HCT116 (cell line): ENCODE data around the gene DNAJC6. TPM values are rescaled to one million over a fixed set of nuclear protein-coding genes. Genes with fewer than 3 reads are reported as not detected.

Experiments used
- ATAC-seq: fragments of 200-7000 bp; cut with Tn5 transposase; 2 replicates; pipeline ENCODE4 v1.9.1; 2020; ENCODE audit warnings: mild to moderate bottlenecking, moderate library complexity
- BruUV-seq: library from RNA; stranded (reverse); fragments of 400-500 nt; replicated peaks from 2 replicates; lab custom pipeline; 2021; lab: Mats Ljungman, UMichigan
- CTCF ChIA-PET: fragments of 300-600 bp; sonication (Branson Sonifier 250); formaldehyde crosslinking; loops from one replicate; lab custom pipeline; 2021; ENCODE audit warnings: antibody characterized with exemption; lab: Charles Lee
- POLR2A ChIA-PET: fragments of 300-600, 350-600 bp; sonication (Branson Sonifier 250); formaldehyde crosslinking; loops from one replicate; lab custom pipeline; 2021; ENCODE audit warnings: antibody characterized with exemption; lab: Charles Lee
- RAD21 ChIA-PET, 2 experiments: fragments of 300-600 bp; sonication (Branson Sonifier 250); formaldehyde crosslinking; loops; one replicate each; lab custom pipeline; 2023; ENCODE audit warnings: low total read pairs in 2 of 2; ENCODE audit not compliant: uncharacterized antibody in 2 of 2, unreplicated experiment in 2 of 2, low non-redundant PET in 1 of 2; lab: Charles Lee
- DNase-seq: peaks from one replicate; pipeline ENCODE4 v3.0.0-alpha.2; 2010; ENCODE audit warnings: low read depth, low spot score
- H2AFZ ChIP-seq: fragments of 200-600 bp; shearing (Covaris generic), sonication (generic); 2 replicates; pipeline ENCODE4 v1.6.1; 2017; ENCODE audit warnings: low read depth, mixed run types, mixed read lengths, antibody characterized with exemption, low read length; ENCODE audit not compliant: poor library complexity, severe bottlenecking
- H3K27ac ChIP-seq: 2 replicates; pipeline ENCODE4 v1.5.1; 2012; ENCODE audit warnings: low read depth, low read length
- H3K27me3 ChIP-seq: fragments of 200-600 bp; sonication (generic); 2 replicates; pipeline ENCODE4 v1.6.1; 2016; ENCODE audit warnings: mixed run types, low read length, mixed read lengths; ENCODE audit not compliant: insufficient read depth
- H3K36me3 ChIP-seq, 2 experiments: fragments of 200-500 bp in 1 of 2; fragments of 200-600 bp in 1 of 2; sonication (Bioruptor generic) in 1 of 2; sonication (generic) in 1 of 2; 2 replicates each; pipeline versions ENCODE4 v1.5.1 to v1.6.1; 2014 to 2016; ENCODE audit warnings: low read length in 2 of 2, inconsistent platforms in 1 of 2, mixed read lengths in 1 of 2, mixed run types in 1 of 2; ENCODE audit not compliant: insufficient read depth in 2 of 2, control insufficient read depth in 1 of 2
- H3K4me1 ChIP-seq, 2 experiments: fragments of 200-600 bp in 1 of 2; sonication (generic) in 1 of 2; 2 replicates each; pipeline versions ENCODE4 v1.5.1 to v1.6.1; 2012 to 2017; ENCODE audit warnings: low read length in 2 of 2, inconsistent platforms in 1 of 2, mild to moderate bottlenecking in 1 of 2, mixed read lengths in 1 of 2, mixed run types in 1 of 2, moderate library complexity in 1 of 2; ENCODE audit not compliant: insufficient read depth in 2 of 2, control insufficient read depth in 1 of 2
- H3K4me2 ChIP-seq: fragments of 200-600 bp; sonication (generic); 2 replicates; pipeline ENCODE4 v1.6.1; 2017; ENCODE audit warnings: mixed run types, low read length, mixed read lengths
- H3K4me3 ChIP-seq, 2 experiments: fragments of 200-600 bp in 1 of 2; sonication (generic) in 1 of 2; replicated peaks in 1 of 2; 2 replicates each; pipeline ENCODE4 v1.5.1; 2011 to 2016; ENCODE audit warnings: low read length in 2 of 2, control low read depth in 1 of 2, low read depth in 1 of 2, mild to moderate bottlenecking in 1 of 2, mixed read lengths in 1 of 2, mixed run types in 1 of 2
- H3K79me2 ChIP-seq: fragments of 200-600 bp; sonication (generic); 2 replicates; pipeline ENCODE4 v1.6.1; 2017; ENCODE audit warnings: mild to moderate bottlenecking, mixed run types, low read length, moderate library complexity, mixed read lengths; ENCODE audit not compliant: insufficient read depth
- H3K9ac ChIP-seq: fragments of 200-600 bp; sonication (generic); 2 replicates; pipeline ENCODE4 v1.6.1; 2016; ENCODE audit warnings: low read length, mixed read lengths
- H3K9me2 ChIP-seq: fragments of 200-600 bp; sonication (generic), shearing (Covaris generic); 2 replicates; pipeline ENCODE4 v1.6.1; 2017; ENCODE audit warnings: mixed run types, mild to moderate bottlenecking, moderate library complexity; ENCODE audit not compliant: insufficient read depth
- H3K9me3 ChIP-seq, 2 experiments: fragments of 200-500 bp in 1 of 2; fragments of 200-600 bp in 1 of 2; sonication (Bioruptor generic) in 1 of 2; sonication (generic) in 1 of 2; 2 replicates each; pipeline ENCODE4 v1.6.1; 2014 to 2017; ENCODE audit warnings: low read length in 2 of 2, mixed read lengths in 2 of 2, inconsistent platforms in 1 of 2, low read depth in 1 of 2, mild to moderate bottlenecking in 1 of 2, mixed run types in 1 of 2, moderate library complexity in 1 of 2; ENCODE audit not compliant: control insufficient read depth in 1 of 2, insufficient read depth in 1 of 2
- H4K20me1 ChIP-seq: fragments of 200-600 bp; sonication (generic), shearing (Covaris generic); 2 replicates; pipeline ENCODE4 v1.6.1; 2017; ENCODE audit warnings: mixed run types, mild to moderate bottlenecking, moderate library complexity; ENCODE audit not compliant: insufficient read depth
- CBX3 ChIP-seq: IDR thresholded peaks from 2 replicates; pipeline ENCODE4 v1.6.1; 2012; ENCODE audit warnings: low read depth
- CEBPB ChIP-seq: IDR thresholded peaks from 2 replicates; pipeline ENCODE4 v1.6.1; 2012; ENCODE audit warnings: low read depth
- EGR1 ChIP-seq: IDR thresholded peaks from 2 replicates; pipeline ENCODE4 v1.6.1; 2012; ENCODE audit warnings: low read depth
- EZH2 ChIP-seq: fragments of 200-600 bp; sonication (generic); IDR thresholded peaks from 2 replicates; pipeline ENCODE4 v1.6.1; 2017; ENCODE audit warnings: antibody characterized with exemption, mixed run types
- EZH2phosphoT487 ChIP-seq: fragments of 200-600 bp; IDR thresholded peaks from 2 replicates; pipeline ENCODE4 v1.6.1; 2018; ENCODE audit warnings: antibody characterized with exemption, borderline replicate concordance
- JUND ChIP-seq: IDR thresholded peaks from 2 replicates; pipeline ENCODE4 v1.6.1; 2012
- POLR2A ChIP-seq: IDR thresholded peaks from 2 replicates; pipeline ENCODE4 v1.7.0; 2011; ENCODE audit warnings: borderline replicate concordance; ENCODE audit not compliant: insufficient read depth, insufficient read length; ENCODE audit errors: extremely low read depth
- POLR2AphosphoS5 ChIP-seq: IDR thresholded peaks from 2 replicates; pipeline ENCODE4 v1.6.1; 2011; ENCODE audit warnings: mild to moderate bottlenecking, low read depth, low read length, moderate library complexity
- SP1 ChIP-seq: IDR thresholded peaks from 2 replicates; pipeline ENCODE4 v1.6.1; 2012; ENCODE audit warnings: low read depth
- SRF ChIP-seq: IDR thresholded peaks from 2 replicates; pipeline ENCODE4 v1.6.1; 2012; ENCODE audit warnings: low read depth
- YY1 ChIP-seq: IDR thresholded peaks from 2 replicates; pipeline ENCODE4 v1.6.1; 2011; ENCODE audit warnings: low read length, low read depth, moderate library complexity, mild to moderate bottlenecking; ENCODE audit not compliant: insufficient replicate concordance; ENCODE audit errors: extremely low read depth
- intact Hi-C: fragments of 100-400 bp; cut with micrococcal nuclease; formaldehyde crosslinking; loops from 2 replicates; pipeline ENCODE4 v1.10.0; 2022
- total RNA-seq: library from RNA; stranded (reverse); gene quantifications from one replicate; pipeline ENCODE4 v1.2.1, GENCODE V29; 2021; ENCODE audit not compliant: unreplicated experiment
- TF ChIP-seq, protein P1 (sequence below): IDR thresholded peaks from 2 replicates; pipeline ENCODE4 v1.6.1; 2011; ENCODE audit warnings: mild to moderate bottlenecking, low read length, moderate library complexity; ENCODE audit not compliant: insufficient replicate concordance; ENCODE audit errors: extremely low read depth
- TF ChIP-seq, protein P2 (sequence below): IDR thresholded peaks from 2 replicates; pipeline ENCODE4 v1.6.1; 2012
- TF ChIP-seq, protein P3 (sequence below): IDR thresholded peaks from 2 replicates; pipeline ENCODE4 v1.6.1; 2012

DNAJC6 gene
- total RNA-seq, 1 experiment from 2014 or later, result 9.0 TPM

DNA sequence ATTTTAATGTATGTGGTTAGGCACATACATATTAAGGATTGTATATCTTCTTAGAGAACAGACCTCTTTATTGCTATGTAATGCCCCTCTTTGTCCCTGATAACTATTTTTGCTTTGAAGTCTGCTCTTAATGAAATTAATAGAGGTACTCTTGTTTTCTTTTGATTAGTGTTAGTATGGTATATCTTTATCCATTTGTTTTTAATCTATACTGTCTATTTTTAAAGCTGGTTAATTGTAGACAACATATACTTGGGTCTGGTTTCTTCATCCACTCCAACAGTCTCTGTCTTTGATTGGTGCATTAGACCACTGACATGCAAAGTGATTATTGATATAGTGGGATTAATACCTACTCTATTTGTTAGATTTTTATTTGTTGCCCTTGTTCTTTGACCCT lies 147.1 kb downstream of the DNAJC6 start:
- ChIA-PET CTCF (no interaction called here), POLR2A (no interaction called here), RAD21 (no interaction called here)
- H3K27me3 ChIP-seq, result no peaks in the 10 kb centered on the region
- H4K20me1 ChIP-seq, result no peaks in the 10 kb centered on the region
- no peak overlapping the region for H3K27ac ChIP-seq
- no peak overlapping the region for H3K4me3 ChIP-seq
- no peaks in the 10 kb centered on the region for H3K9me2 ChIP-seq
- no peaks in the 10 kb centered on the region for H3K9me3 ChIP-seq
- H2AFZ ChIP-seq, result no peak overlapping the region
- H3K9ac ChIP-seq, result no peak overlapping the region
- H3K36me3 ChIP-seq, result no peaks in the 10 kb centered on the region
- H3K4me2 ChIP-seq, result no peak overlapping the region
- peaks cover 0 to 4% of the 10 kb centered on the region in 2 experiments; a peak in 1 of 4 replicates for H3K4me1 ChIP-seq
- H3K79me2 ChIP-seq, result no peaks in the 10 kb centered on the region
- no TSS peak for BruUV-seq
- TF ChIP-seq CBX3, result no peak
- TF ChIP-seq YY1, result no peak
- no peak for TF ChIP-seq EGR1
- TF ChIP-seq, protein P1, sequence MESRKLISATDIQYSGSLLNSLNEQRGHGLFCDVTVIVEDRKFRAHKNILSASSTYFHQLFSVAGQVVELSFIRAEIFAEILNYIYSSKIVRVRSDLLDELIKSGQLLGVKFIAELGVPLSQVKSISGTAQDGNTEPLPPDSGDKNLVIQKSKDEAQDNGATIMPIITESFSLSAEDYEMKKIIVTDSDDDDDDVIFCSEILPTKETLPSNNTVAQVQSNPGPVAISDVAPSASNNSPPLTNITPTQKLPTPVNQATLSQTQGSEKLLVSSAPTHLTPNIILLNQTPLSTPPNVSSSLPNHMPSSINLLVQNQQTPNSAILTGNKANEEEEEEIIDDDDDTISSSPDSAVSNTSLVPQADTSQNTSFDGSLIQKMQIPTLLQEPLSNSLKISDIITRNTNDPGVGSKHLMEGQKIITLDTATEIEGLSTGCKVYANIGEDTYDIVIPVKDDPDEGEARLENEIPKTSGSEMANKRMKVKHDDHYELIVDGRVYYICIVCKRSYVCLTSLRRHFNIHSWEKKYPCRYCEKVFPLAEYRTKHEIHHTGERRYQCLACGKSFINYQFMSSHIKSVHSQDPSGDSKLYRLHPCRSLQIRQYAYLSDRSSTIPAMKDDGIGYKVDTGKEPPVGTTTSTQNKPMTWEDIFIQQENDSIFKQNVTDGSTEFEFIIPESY, result no peak
- no peak for TF ChIP-seq CEBPB
- no peak for TF ChIP-seq EZH2
- TF ChIP-seq SRF, result no peak
- no peak for TF ChIP-seq POLR2A
- no peak for TF ChIP-seq POLR2AphosphoS5
- TF ChIP-seq EZH2phosphoT487, result no peak
- no peak for TF ChIP-seq SP1
- TF ChIP-seq, protein P2, sequence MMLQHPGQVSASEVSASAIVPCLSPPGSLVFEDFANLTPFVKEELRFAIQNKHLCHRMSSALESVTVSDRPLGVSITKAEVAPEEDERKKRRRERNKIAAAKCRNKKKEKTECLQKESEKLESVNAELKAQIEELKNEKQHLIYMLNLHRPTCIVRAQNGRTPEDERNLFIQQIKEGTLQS, result no peak
- TF ChIP-seq, protein P3, sequence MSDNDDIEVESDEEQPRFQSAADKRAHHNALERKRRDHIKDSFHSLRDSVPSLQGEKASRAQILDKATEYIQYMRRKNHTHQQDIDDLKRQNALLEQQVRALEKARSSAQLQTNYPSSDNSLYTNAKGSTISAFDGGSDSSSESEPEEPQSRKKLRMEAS, result no peak
- TF ChIP-seq JUND, result no peak
- ATAC-seq, result no peak
- intact Hi-C loops, result no loop called here
- DNase-seq, result no peak
